D721Med (cell line): Measurements from ENCODE around the gene SPIRE1.
"Not testable (repeated sequence)": the region's sequence is repeated elsewhere in the genome, so short reads cannot be mapped to it uniquely, and the experiment has no call there.

Experiments used
- DNase-seq: peaks from one replicate; pipeline ENCODE4 v3.0.0; 2011; ENCODE audit warnings: low spot score; ENCODE audit not compliant: insufficient read length
- FAIRE-seq: peaks from 2 replicates; lab custom pipeline; 2011; peaks lifted over from hg19 to GRCh38; lab: Jason Lieb, UNC
- CTCF ChIP-seq: IDR thresholded peaks from 2 replicates; pipeline ENCODE4 v1.5.1; 2012; ENCODE audit warnings: mild to moderate bottlenecking, control low read depth; ENCODE audit not compliant: insufficient read depth; ENCODE audit errors: missing control alignments

Gene SPIRE1

GRCh38 chr18:12416098-12416729, 241.7 kb downstream of the SPIRE1 start:
- no peak for TF ChIP-seq CTCF
- FAIRE-seq (no peak), DNase-seq (no peak)

DNA sequence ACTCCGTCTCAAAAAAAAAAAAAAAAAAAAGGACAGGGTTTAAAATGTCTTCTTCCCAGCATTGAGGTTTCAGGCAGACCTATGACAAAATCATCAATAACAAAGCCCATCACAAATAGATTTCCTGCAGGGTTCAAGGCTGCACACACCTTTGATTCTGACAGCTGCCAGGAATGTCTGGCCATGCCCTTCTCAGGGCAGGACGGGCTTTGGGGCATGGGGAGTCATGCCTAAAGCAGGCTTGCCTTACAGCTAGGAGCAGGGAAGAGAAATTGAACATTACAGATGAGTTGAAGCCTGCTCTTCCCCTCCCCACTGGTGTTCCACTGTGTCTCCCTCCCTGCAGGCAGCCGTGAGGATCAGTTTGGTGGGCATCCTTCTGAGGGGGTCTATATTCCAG, 246.5 kb downstream of the SPIRE1 start:
- TF ChIP-seq CTCF: no peak
- FAIRE-seq: no peak
- DNase-seq: no peak

- DNase-seq, FAIRE-seq: not testable (repeated sequence)
Observed at GRCh38 chr18:12410747-12411146, 247.2 kb downstream of the SPIRE1 start.

- no peak for DNase-seq
- TF ChIP-seq CTCF: no peak
- no peak for FAIRE-seq
Observed at GRCh38 chr18:12410081-12410481, 247.8 kb downstream of the SPIRE1 start.

DNA sequence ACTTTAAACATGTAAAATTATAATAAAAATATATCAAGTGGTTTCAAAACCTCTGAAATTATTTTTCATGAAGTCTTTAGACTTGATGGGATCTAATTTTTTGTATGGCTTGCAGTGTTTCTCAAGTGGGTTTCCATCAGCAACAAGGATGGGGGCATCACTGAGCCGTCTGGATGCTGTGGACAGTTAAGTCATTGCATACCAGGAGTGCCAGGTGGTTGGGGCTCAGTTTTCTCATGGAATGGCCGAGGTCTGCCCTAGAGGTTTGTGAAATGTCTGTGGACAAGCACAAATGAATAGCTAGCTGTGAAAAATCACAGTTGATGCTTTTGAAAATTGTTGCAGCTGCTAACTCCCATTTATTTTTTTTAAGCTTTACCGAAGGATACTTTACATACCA, 248.4 kb downstream of the SPIRE1 start:
- TF ChIP-seq CTCF: no peak
- no peak for DNase-seq
- no peak for FAIRE-seq

DNA sequence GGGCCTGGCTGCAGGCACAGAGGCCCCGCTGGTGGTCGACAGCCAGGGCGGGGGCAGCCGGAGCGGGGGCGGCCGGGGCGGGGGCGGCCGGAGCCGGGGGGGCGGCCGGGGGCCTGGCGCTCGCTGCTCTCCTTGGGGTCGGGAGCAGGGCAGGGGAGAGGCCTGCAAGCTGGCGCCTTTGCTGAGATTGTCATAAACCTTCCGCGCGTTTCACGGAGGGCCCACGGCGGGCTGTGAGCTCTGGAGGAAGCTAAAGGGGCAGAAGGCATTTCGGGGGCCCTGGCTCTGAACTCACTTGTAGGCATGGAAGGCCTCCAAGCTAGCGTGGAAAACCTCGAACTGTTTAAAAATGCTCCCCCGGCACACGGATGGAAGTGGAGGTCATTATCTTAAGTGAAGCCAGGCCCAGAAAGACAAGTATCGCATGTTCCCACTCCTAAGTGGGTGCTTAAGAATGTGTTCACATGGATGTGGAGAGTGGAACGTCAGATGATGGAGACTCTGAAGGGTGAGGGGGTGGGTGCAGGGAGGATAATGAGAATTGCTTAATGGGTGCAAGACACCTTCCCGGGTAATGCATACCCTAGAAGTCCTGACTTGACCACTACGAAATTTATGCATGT, 249.5 kb downstream of the SPIRE1 start:
- DNase-seq (no peak), FAIRE-seq (no peak)
- TF ChIP-seq CTCF: no peak

DNA sequence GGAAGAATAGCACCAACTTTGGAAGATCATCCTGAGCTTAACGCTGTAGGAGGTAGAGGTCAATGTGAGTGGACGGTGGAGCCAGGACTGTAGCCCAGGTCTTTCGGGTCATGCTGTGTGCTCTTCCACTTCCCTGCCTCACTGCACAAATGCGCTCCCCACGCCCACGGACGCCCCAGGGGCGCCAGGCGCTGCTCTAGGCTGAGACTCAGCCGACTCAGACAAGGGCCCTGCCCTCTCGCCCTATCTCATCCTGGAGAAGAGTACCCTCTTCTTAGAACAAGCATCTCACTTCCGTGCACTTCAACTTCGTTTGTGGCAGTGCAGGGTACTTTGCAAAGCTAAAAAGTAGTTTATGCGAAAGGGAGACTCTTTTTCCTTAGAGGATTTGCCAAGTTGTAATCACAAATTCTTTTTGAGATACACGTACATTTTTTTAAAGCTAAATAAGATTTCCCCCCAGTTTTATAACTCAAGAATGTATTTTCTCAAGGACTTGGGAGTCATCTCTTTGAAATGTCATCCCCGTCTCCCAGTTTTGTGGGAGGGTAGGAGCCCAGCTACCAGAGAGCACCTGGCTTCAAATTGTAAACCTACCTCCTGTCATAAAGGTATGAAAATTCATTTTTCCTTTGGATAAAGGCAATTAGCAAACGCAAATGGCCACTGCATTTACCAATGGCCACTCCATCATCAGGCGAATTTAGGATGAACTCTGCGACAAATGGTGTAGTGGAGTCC, 251.4 kb downstream of the SPIRE1 start:
- DNase-seq: no peak
- no peak for TF ChIP-seq CTCF
- FAIRE-seq: no peak
